Measurements from ENCODE around the gene MORN1.
"Not testable (repeated sequence)": the region's sequence is repeated elsewhere in the genome, so short reads cannot be mapped to it uniquely, and the experiment has no call there.

Gene MORN1

GRCh38 chr1:2302292-2302925, 88.9 kb downstream of the MORN1 start:
- no peak for DNase-seq

- DNase-seq = no peak
These were observed 89.6 kb downstream of the MORN1 start for GRCh38 chr1:2301607-2302291.

GRCh38 chr1:2300851-2301606, 90.3 kb downstream of the MORN1 start:
- DNase-seq = no peak

GRCh38 chr1:2300004-2300771, 91.2 kb downstream of the MORN1 start:
- no peak for DNase-seq

GRCh38 chr1:2299131-2299627, 92.2 kb downstream of the MORN1 start:
- DNase-seq = peak in 1 of 2 experiments; percentile 36

- no peak for DNase-seq
These were observed 92.7 kb downstream of the MORN1 start for GRCh38 chr1:2298685-2299084.

- no peak for DNase-seq
These were observed 93.9 kb downstream of the MORN1 start for GRCh38 chr1:2297246-2298011.

GRCh38 chr1:2296614-2297013, 94.7 kb downstream of the MORN1 start:
- DNase-seq = no peak

GRCh38 chr1:2296211-2296610, 95.1 kb downstream of the MORN1 start:
- not testable (repeated sequence) for DNase-seq

- DNase-seq = no peak
These were observed 95.8 kb downstream of the MORN1 start for GRCh38 chr1:2295526-2295925.

- no peak for DNase-seq
These were observed 96.7 kb downstream of the MORN1 start for GRCh38 chr1:2294725-2295078.

- no peak for DNase-seq
These were observed 97.2 kb downstream of the MORN1 start for GRCh38 chr1:2294033-2294724.

- DNase-seq = no peak
These were observed 98.5 kb downstream of the MORN1 start for GRCh38 chr1:2292725-2293450.

- no peak for DNase-seq
These were observed 99.8 kb downstream of the MORN1 start for GRCh38 chr1:2291577-2291976.

GRCh38 chr1:2290595-2291510, 100.5 kb downstream of the MORN1 start:
- DNase-seq = no peak

- DNase-seq = peak; percentile 20 to 40
These were observed 101.2 kb downstream of the MORN1 start for GRCh38 chr1:2290171-2290578.

- no peak for DNase-seq
These were observed 101.7 kb downstream of the MORN1 start for GRCh38 chr1:2289607-2290006.

GRCh38 chr1:2288816-2289536, 102.4 kb downstream of the MORN1 start:
- DNase-seq = no peak

- no peak for DNase-seq
These were observed 103.0 kb downstream of the MORN1 start for GRCh38 chr1:2288311-2288710.

Measured in NCI-H524 (cell line).